ENCODE data around the gene RYR1.
"Not testable (repeated sequence)": the region's sequence is repeated elsewhere in the genome, so short reads cannot be mapped to it uniquely, and the experiment has no call there.

Gene RYR1

GRCh38 chr19:38391911-38392464 lies 41.5 kb upstream of the RYR1 start:
- Mint-ChIP-seq H3K27ac (no peak overlapping the region), H3K27me3 (peaks cover 23% of the 10 kb centered on the region), H3K4me3 (no peak overlapping the region), H3K36me3 (ENCODE audit: low read depth) (peaks cover 3% of the 10 kb centered on the region), H3K9me3 (no peaks in the 10 kb centered on the region), H3K4me1 (ENCODE audit: low read depth) (peaks cover 49% of the 10 kb centered on the region)
- DNase-seq: no peak

GRCh38 chr19:38392707-38393308 lies 40.7 kb upstream of the RYR1 start:
- DNase-seq: no peak
- Mint-ChIP-seq H3K36me3 (ENCODE audit: low read depth) (no peaks in the 10 kb centered on the region), H3K27ac (no peak overlapping the region), H3K27me3 (peaks cover 18% of the 10 kb centered on the region), H3K9me3 (no peaks in the 10 kb centered on the region), H3K4me3 (no peak overlapping the region), H3K4me1 (ENCODE audit: low read depth) (peaks cover 43% of the 10 kb centered on the region)

- peaks cover 11% of the 10 kb centered on the region for H3K27me3 Mint-ChIP-seq
These were observed 39.0 kb upstream of the RYR1 start for GRCh38 chr19:38394488-38394887.

GRCh38 chr19:38395381-38396114 lies 37.9 kb upstream of the RYR1 start:
- H3K36me3 Mint-ChIP-seq (ENCODE audit: low read depth): no peaks in the 10 kb centered on the region
- peak overlapping the region; percentile 19 for H3K27ac Mint-ChIP-seq
- no peaks in the 10 kb centered on the region for H3K9me3 Mint-ChIP-seq
- DNase-seq: peak; percentile 80
- peak overlapping the region; percentile 75 for H3K4me3 Mint-ChIP-seq
- peaks cover 27% of the 10 kb centered on the region for H3K4me1 Mint-ChIP-seq (ENCODE audit: low read depth)
- H3K27me3 Mint-ChIP-seq: peaks cover 6% of the 10 kb centered on the region

More at GRCh38 chr19:38394488-38394887, 39.0 kb upstream of the RYR1 start:
- H3K9me3 Mint-ChIP-seq: no peaks in the 10 kb centered on the region
- H3K4me1 Mint-ChIP-seq (ENCODE audit: low read depth): peaks cover 33% of the 10 kb centered on the region
- no peaks in the 10 kb centered on the region for H3K36me3 Mint-ChIP-seq (ENCODE audit: low read depth)
- peak overlapping the region; percentile 75 for H3K4me3 Mint-ChIP-seq
- peak; percentile 82 for DNase-seq
- H3K27ac Mint-ChIP-seq: no peak overlapping the region

- Mint-ChIP-seq H3K36me3 (ENCODE audit: low read depth) (peaks cover 2% of the 10 kb centered on the region), H3K27ac (no peak overlapping the region), H3K9me3 (no peaks in the 10 kb centered on the region), H3K4me1 (ENCODE audit: low read depth) (peaks cover 29% of the 10 kb centered on the region), H3K27me3 (peaks cover under 1% of the 10 kb centered on the region), H3K4me3 (no peak overlapping the region)
- no peak for DNase-seq
These were observed 34.4 kb upstream of the RYR1 start for GRCh38 chr19:38399081-38399480.

GRCh38 chr19:38399537-38399936 lies 34.0 kb upstream of the RYR1 start:
- Mint-ChIP-seq H3K36me3 (ENCODE audit: low read depth) (peaks cover 2% of the 10 kb centered on the region), H3K4me1 (ENCODE audit: low read depth) (peaks cover 27% of the 10 kb centered on the region), H3K4me3 (no peak overlapping the region), H3K27ac (no peak overlapping the region), H3K9me3 (no peaks in the 10 kb centered on the region), H3K27me3 (no peaks in the 10 kb centered on the region)
- no peak for DNase-seq

- no peak for DNase-seq
- H3K27me3 Mint-ChIP-seq: no peaks in the 10 kb centered on the region
- H3K4me1 Mint-ChIP-seq (ENCODE audit: low read depth): peaks cover 23% of the 10 kb centered on the region
- H3K36me3 Mint-ChIP-seq (ENCODE audit: low read depth): peaks cover 10% of the 10 kb centered on the region
- no peaks in the 10 kb centered on the region for H3K9me3 Mint-ChIP-seq
- H3K4me3 Mint-ChIP-seq: no peak overlapping the region
- no peak overlapping the region for H3K27ac Mint-ChIP-seq
These were observed 33.1 kb upstream of the RYR1 start for GRCh38 chr19:38400361-38400760.

GRCh38 chr19:38401148-38401547 lies 32.3 kb upstream of the RYR1 start:
- H3K9me3 Mint-ChIP-seq: no peaks in the 10 kb centered on the region
- H3K4me1 Mint-ChIP-seq (ENCODE audit: low read depth): peaks cover 22% of the 10 kb centered on the region
- no peaks in the 10 kb centered on the region for H3K27me3 Mint-ChIP-seq
- no peak overlapping the region for H3K27ac Mint-ChIP-seq
- no peak for DNase-seq
- H3K36me3 Mint-ChIP-seq (ENCODE audit: low read depth): peaks cover 13% of the 10 kb centered on the region
- no peak overlapping the region for H3K4me3 Mint-ChIP-seq

- no peak for DNase-seq
- Mint-ChIP-seq H3K36me3 (ENCODE audit: low read depth) (peaks cover 24% of the 10 kb centered on the region), H3K27ac (peak overlapping the region; percentile 80), H3K4me1 (ENCODE audit: low read depth) (peaks cover 15% of the 10 kb centered on the region), H3K4me3 (peak overlapping the region; percentile 84), H3K9me3 (no peaks in the 10 kb centered on the region), H3K27me3 (no peaks in the 10 kb centered on the region)
These were observed 30.9 kb upstream of the RYR1 start for GRCh38 chr19:38402623-38402966.

GRCh38 chr19:38402967-38403674 lies 30.4 kb upstream of the RYR1 start, which contains the start of gene FAM98C:
FAM98C (plus strand) TSS chr19:38403093; CDS start chr19:38403154, 61 bp downstream.
- H3K27ac Mint-ChIP-seq: peak within 1 kb of the TSS; percentile 93

GRCh38 chr19:38404858-38405257 lies 28.6 kb upstream of the RYR1 start:
- Mint-ChIP-seq H3K4me1 (ENCODE audit: low read depth) (peaks cover 15% of the 10 kb centered on the region), H3K4me3 (peak overlapping the region; percentile 84), H3K27me3 (no peaks in the 10 kb centered on the region), H3K27ac (no peak overlapping the region), H3K36me3 (ENCODE audit: low read depth) (peaks cover 33% of the 10 kb centered on the region), H3K9me3 (no peaks in the 10 kb centered on the region)
- DNase-seq: no peak

More at GRCh38 chr19:38402967-38403674, 30.4 kb upstream of the RYR1 start, which contains the start of gene FAM98C:
- Mint-ChIP-seq H3K36me3 (ENCODE audit: low read depth) (peaks cover 26% of the 10 kb centered on the region), H3K4me3 (peak within 1 kb of the TSS; percentile 84), H3K9me3 (no peaks in the 10 kb centered on the region), H3K4me1 (ENCODE audit: low read depth) (peaks cover 15% of the 10 kb centered on the region), H3K27me3 (no peaks in the 10 kb centered on the region)
- DNase-seq: peak; percentile 99

GRCh38 chr19:38405276-38405675 lies 28.2 kb upstream of the RYR1 start:
- H3K27me3 Mint-ChIP-seq: no peaks in the 10 kb centered on the region
- H3K27ac Mint-ChIP-seq: peak overlapping the region; percentile 50
- H3K4me3 Mint-ChIP-seq: no peak overlapping the region
- H3K4me1 Mint-ChIP-seq (ENCODE audit: low read depth): peaks cover 15% of the 10 kb centered on the region
- no peak for DNase-seq
- H3K9me3 Mint-ChIP-seq: no peaks in the 10 kb centered on the region
- H3K36me3 Mint-ChIP-seq (ENCODE audit: low read depth): peaks cover 34% of the 10 kb centered on the region

GRCh38 chr19:38409631-38410133 lies 23.8 kb upstream of the RYR1 start:
- no peak for DNase-seq
- Mint-ChIP-seq H3K4me1 (ENCODE audit: low read depth) (peaks cover 2% of the 10 kb centered on the region), H3K9me3 (no peaks in the 10 kb centered on the region), H3K36me3 (ENCODE audit: low read depth) (peaks cover 35% of the 10 kb centered on the region), H3K4me3 (no peak overlapping the region), H3K27me3 (no peaks in the 10 kb centered on the region), H3K27ac (peak overlapping the region; percentile 2)

GRCh38 chr19:38410407-38410806 lies 23.1 kb upstream of the RYR1 start:
- H3K4me3 Mint-ChIP-seq; H3K27me3 Mint-ChIP-seq; DNase-seq; H3K27ac Mint-ChIP-seq; H3K9me3 Mint-ChIP-seq; H3K4me1 Mint-ChIP-seq (ENCODE audit: low read depth): not testable (repeated sequence)
- H3K36me3 Mint-ChIP-seq (ENCODE audit: low read depth): peaks cover 28% of the 10 kb centered on the region
